SK-N-SH (cell line): ENCODE results near the gene PRKG1. TPM values are rescaled to one million over a fixed set of nuclear protein-coding genes. Genes with fewer than 3 reads are reported as not detected.

Source experiments
- CTCF ChIA-PET: fragments of 300-600, 350-600 bp; formaldehyde crosslinking; extraction: SDS; loops from one replicate; lab custom pipeline; 2021; lab: Yijun Ruan, JAX
- POLR2A ChIA-PET: fragments of 350-600 bp; sonication (Branson Sonifier 250); formaldehyde crosslinking; extraction: SDS; loops from one replicate; lab custom pipeline; 2020; ENCODE audit warnings: antibody characterized with exemption, inconsistent platforms; lab: Yijun Ruan, JAX
- DNase-seq: peaks from one replicate; pipeline ENCODE4 v3.0.0; 2012
- H2AFZ ChIP-seq: fragments of 200-600 bp; sonication (generic); 2 replicates; pipeline ENCODE4 v1.8.1; 2016; ENCODE audit warnings: antibody characterized with exemption, mild to moderate bottlenecking, low read depth
- H3F3A ChIP-seq: fragments of 200-600 bp; sonication (generic); replicated peaks from 2 replicates; pipeline ENCODE3; 2016; ENCODE audit warnings: antibody characterized with exemption, mild to moderate bottlenecking; ENCODE audit not compliant: insufficient read depth
- H3K27ac ChIP-seq, 2 experiments: fragments of 200-500 bp in 1 of 2; fragments of 200-600 bp in 1 of 2; sonication (Bioruptor generic) in 1 of 2; sonication (generic), shearing (Covaris generic) in 1 of 2; 2 replicates each; pipeline versions ENCODE4 v1.5.1 to v1.6.1; 2014 to 2016; ENCODE audit warnings: low read depth in 2 of 2, inconsistent platforms in 1 of 2, low read length in 1 of 2, mild to moderate bottlenecking in 1 of 2, mixed read lengths in 1 of 2
- H3K27me3 ChIP-seq: fragments of 200-600 bp; sonication (generic), shearing (Covaris generic); 2 replicates; pipeline ENCODE4 v1.6.1; 2016; ENCODE audit warnings: mixed run types; ENCODE audit not compliant: insufficient read depth
- H3K36me3 ChIP-seq, 2 experiments: fragments of 200-500 bp in 1 of 2; fragments of 200-600 bp in 1 of 2; sonication (Bioruptor generic) in 1 of 2; sonication (generic) in 1 of 2; replicated peaks in 1 of 2; 2 replicates each; pipeline versions ENCODE3 to v1.5.1; 2014 to 2016; ENCODE audit warnings: low read length in 1 of 2, mild to moderate bottlenecking in 1 of 2; ENCODE audit not compliant: insufficient read depth in 2 of 2, control insufficient read depth in 1 of 2
- H3K4me1 ChIP-seq, 2 experiments: fragments of 200-500 bp in 1 of 2; fragments of 200-600 bp in 1 of 2; sonication (Bioruptor generic) in 1 of 2; sonication (generic), shearing (Covaris generic) in 1 of 2; 2 replicates each; pipeline versions ENCODE4 v1.5.1 to v1.6.1; 2014 to 2016; ENCODE audit warnings: low read depth in 1 of 2, low read length in 1 of 2, mixed run types in 1 of 2; ENCODE audit not compliant: insufficient read depth in 2 of 2, control insufficient read depth in 1 of 2
- H3K4me2 ChIP-seq: fragments of 200-600 bp; sonication (generic), shearing (Covaris generic); 2 replicates; pipeline ENCODE4 v1.6.1; 2017; ENCODE audit warnings: mixed run types
- H3K4me3 ChIP-seq, 2 experiments: fragments of 200-500 bp in 1 of 2; fragments of 200-600 bp in 1 of 2; sonication (Bioruptor generic) in 1 of 2; sonication (generic), shearing (Covaris generic) in 1 of 2; 2 replicates each; pipeline versions ENCODE4 v1.5.1 to v1.8.1; 2014 to 2016; ENCODE audit warnings: low read depth in 2 of 2, inconsistent platforms in 1 of 2, low read length in 1 of 2, mild to moderate bottlenecking in 1 of 2, mixed read lengths in 1 of 2, moderate library complexity in 1 of 2
- H3K79me2 ChIP-seq: fragments of 200-600 bp; sonication (generic); 2 replicates; pipeline ENCODE4 v1.8.1; 2017; ENCODE audit warnings: mild to moderate bottlenecking; ENCODE audit not compliant: insufficient read depth
- H3K9ac ChIP-seq: fragments of 200-600 bp; sonication (generic); 2 replicates; pipeline ENCODE4 v1.6.1; 2017; ENCODE audit warnings: mixed run types
- H3K9me2 ChIP-seq: fragments of 200-600 bp; sonication (generic); 2 replicates; pipeline ENCODE4 v1.6.1; 2017; ENCODE audit warnings: mixed run types
- H3K9me3 ChIP-seq: fragments of 200-600 bp; sonication (generic); 2 replicates; pipeline ENCODE4 v1.6.1; 2017; ENCODE audit warnings: mixed run types, mild to moderate bottlenecking, moderate library complexity
- H4K20me1 ChIP-seq: fragments of 200-600 bp; sonication (generic); 2 replicates; pipeline ENCODE4 v1.6.1; 2017; ENCODE audit warnings: mild to moderate bottlenecking, mixed run types; ENCODE audit not compliant: insufficient read depth
- ELF1 ChIP-seq: IDR thresholded peaks from 2 replicates; pipeline ENCODE4 v1.4.0; 2012
- EP300 ChIP-seq, 2 experiments: IDR thresholded peaks; 2 replicates each; pipeline versions ENCODE4 v1.4.0 to v1.6.1; 2012; ENCODE audit warnings: borderline replicate concordance in 1 of 2, low read depth in 1 of 2, low read length in 1 of 2
- FOSL2 ChIP-seq: IDR thresholded peaks from 2 replicates; pipeline ENCODE4 v1.4.0; 2012; ENCODE audit warnings: low read depth, mild to moderate bottlenecking, moderate library complexity, borderline replicate concordance
- FOXJ3 ChIP-seq: sonication (generic); formaldehyde crosslinking; IDR thresholded peaks from 2 replicates; pipeline ENCODE4 v1.5.1; 2020; ENCODE audit warnings: mild to moderate bottlenecking, missing genetic modification reagents
- FOXM1 ChIP-seq: IDR thresholded peaks from 2 replicates; pipeline ENCODE4 v1.4.0; 2012; ENCODE audit warnings: low read depth, mild to moderate bottlenecking
- GABPA ChIP-seq: IDR thresholded peaks from 2 replicates; pipeline ENCODE4 v1.4.0; 2012; ENCODE audit warnings: low read depth, mild to moderate bottlenecking
- GATA2 ChIP-seq: sonication (generic); formaldehyde crosslinking; IDR thresholded peaks from 2 replicates; pipeline ENCODE4 v1.5.0; 2020; ENCODE audit warnings: mild to moderate bottlenecking, missing genetic modification reagents
- JUND ChIP-seq: IDR thresholded peaks from 2 replicates; pipeline ENCODE4 v1.4.0; 2012
- MEF2A ChIP-seq: IDR thresholded peaks from 2 replicates; pipeline ENCODE4 v1.4.0; 2012; ENCODE audit warnings: low read depth, borderline replicate concordance
- MXI1 ChIP-seq: IDR thresholded peaks from 2 replicates; pipeline ENCODE4 v1.6.1; 2012; ENCODE audit warnings: mild to moderate bottlenecking, low read depth, low read length, improper control_type of control experiment
- RAD21 ChIP-seq: IDR thresholded peaks from 2 replicates; pipeline ENCODE4 v1.6.1; 2012; ENCODE audit warnings: mild to moderate bottlenecking, low read length
- RCOR1 ChIP-seq: fragments of 150-350 bp; IDR thresholded peaks from 2 replicates; pipeline ENCODE4 v1.6.1; 2017; ENCODE audit warnings: antibody characterized with exemption, low read length
- RFX5 ChIP-seq: IDR thresholded peaks from 2 replicates; pipeline ENCODE4 v1.6.1; 2012; ENCODE audit warnings: mild to moderate bottlenecking, improper control_type of control experiment, low read length
- RXRA ChIP-seq: IDR thresholded peaks from 2 replicates; pipeline ENCODE4 v1.4.0; 2012; ENCODE audit warnings: low read depth, mild to moderate bottlenecking, borderline replicate concordance
- TAF1 ChIP-seq: IDR thresholded peaks from 2 replicates; pipeline ENCODE4 v1.6.1; 2012; ENCODE audit warnings: low read depth, mild to moderate bottlenecking, low read length, moderate library complexity, borderline replicate concordance
- TCF12 ChIP-seq: IDR thresholded peaks from 2 replicates; pipeline ENCODE4 v1.4.0; 2012
- TEAD4 ChIP-seq: IDR thresholded peaks from 2 replicates; pipeline ENCODE4 v1.4.0; 2012; ENCODE audit warnings: mild to moderate bottlenecking, borderline replicate concordance; ENCODE audit not compliant: insufficient read depth
- YY1 ChIP-seq: IDR thresholded peaks from 2 replicates; pipeline ENCODE4 v1.4.0; 2012; ENCODE audit warnings: low read depth, mild to moderate bottlenecking
- WGBS: methylation state at CpG from one replicate; pipeline ENCODE4 v1.1.6; 2017; ENCODE audit warnings: low lambda C conversion rate; 5-methylcytosine and 5-hydroxymethylcytosine counted together
- polyA plus RNA-seq, 3 experiments: library from polyadenylated mRNA; depleted of rRNA; stranded (reverse); fragments of >200 nt; gene quantifications; 2 replicates each; pipeline ENCODE4 v1.2.3, GENCODE V29; 2012
- TF ChIP-seq, protein P1 (sequence below): IDR thresholded peaks from 2 replicates; pipeline ENCODE4 v1.4.0; 2012; ENCODE audit warnings: low read depth, borderline replicate concordance
- TF ChIP-seq, protein P2 (sequence below): IDR thresholded peaks from 2 replicates; pipeline ENCODE4 v1.6.1; 2012; ENCODE audit warnings: mild to moderate bottlenecking, low read depth, low read length, moderate library complexity
- TF ChIP-seq, protein P3 (sequence below): IDR thresholded peaks from 2 replicates; pipeline ENCODE4; 2012

PRKG1 gene
- polyA plus RNA-seq, 1 of the 3 experiments (the other 2 are of a cell fraction), result 4.1 TPM

DNA sequence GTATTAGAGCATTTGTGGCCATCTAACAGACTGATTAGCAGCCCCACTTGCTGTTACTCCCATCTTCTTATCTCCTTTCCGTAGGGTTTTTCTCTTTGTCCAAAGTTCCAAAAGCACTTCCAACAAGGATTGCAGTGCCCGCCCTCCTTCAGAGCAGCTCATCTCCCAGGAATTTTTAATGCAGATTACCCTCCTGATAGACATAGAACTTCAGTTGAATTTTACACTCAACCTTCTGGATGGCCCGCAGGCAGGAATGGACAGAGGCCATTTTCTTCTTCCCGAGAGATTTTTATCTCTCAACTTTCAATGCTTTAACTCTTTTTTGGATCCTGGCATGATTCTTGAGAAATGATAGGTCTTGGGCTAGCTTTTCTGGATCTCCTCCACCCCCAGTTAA, 23.3 kb downstream of the PRKG1 start:
- no peaks in the 10 kb centered on the region for H4K20me1 ChIP-seq
- H3K4me3 ChIP-seq, result no peak overlapping the region
- DNase-seq, result no peak
- POLR2A ChIA-PET, result no interaction called here
- no peaks in the 10 kb centered on the region for H3K79me2 ChIP-seq
- no peaks in the 10 kb centered on the region for H3K36me3 ChIP-seq
- CTCF ChIA-PET, result no interaction called here
- no peaks in the 10 kb centered on the region for H3K9me2 ChIP-seq
- H3F3A ChIP-seq, result no peaks in the 10 kb centered on the region
- 39% methylated on average over 4 of the region's 4 CpGs for WGBS
- no peak overlapping the region for H3K9ac ChIP-seq
- no peaks in the 10 kb centered on the region; a peak in 1 of 4 replicates for H3K4me1 ChIP-seq
- peak overlapping the region; percentile 8; the same call in 1 of the 2 replicates for H3K4me2 ChIP-seq
- H3K9me3 ChIP-seq, result no peaks in the 10 kb centered on the region
- TF ChIP-seq MXI1, result no peak
- TF ChIP-seq, protein P1, sequence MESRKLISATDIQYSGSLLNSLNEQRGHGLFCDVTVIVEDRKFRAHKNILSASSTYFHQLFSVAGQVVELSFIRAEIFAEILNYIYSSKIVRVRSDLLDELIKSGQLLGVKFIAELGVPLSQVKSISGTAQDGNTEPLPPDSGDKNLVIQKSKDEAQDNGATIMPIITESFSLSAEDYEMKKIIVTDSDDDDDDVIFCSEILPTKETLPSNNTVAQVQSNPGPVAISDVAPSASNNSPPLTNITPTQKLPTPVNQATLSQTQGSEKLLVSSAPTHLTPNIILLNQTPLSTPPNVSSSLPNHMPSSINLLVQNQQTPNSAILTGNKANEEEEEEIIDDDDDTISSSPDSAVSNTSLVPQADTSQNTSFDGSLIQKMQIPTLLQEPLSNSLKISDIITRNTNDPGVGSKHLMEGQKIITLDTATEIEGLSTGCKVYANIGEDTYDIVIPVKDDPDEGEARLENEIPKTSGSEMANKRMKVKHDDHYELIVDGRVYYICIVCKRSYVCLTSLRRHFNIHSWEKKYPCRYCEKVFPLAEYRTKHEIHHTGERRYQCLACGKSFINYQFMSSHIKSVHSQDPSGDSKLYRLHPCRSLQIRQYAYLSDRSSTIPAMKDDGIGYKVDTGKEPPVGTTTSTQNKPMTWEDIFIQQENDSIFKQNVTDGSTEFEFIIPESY, result no peak
- TF ChIP-seq, protein P2, sequence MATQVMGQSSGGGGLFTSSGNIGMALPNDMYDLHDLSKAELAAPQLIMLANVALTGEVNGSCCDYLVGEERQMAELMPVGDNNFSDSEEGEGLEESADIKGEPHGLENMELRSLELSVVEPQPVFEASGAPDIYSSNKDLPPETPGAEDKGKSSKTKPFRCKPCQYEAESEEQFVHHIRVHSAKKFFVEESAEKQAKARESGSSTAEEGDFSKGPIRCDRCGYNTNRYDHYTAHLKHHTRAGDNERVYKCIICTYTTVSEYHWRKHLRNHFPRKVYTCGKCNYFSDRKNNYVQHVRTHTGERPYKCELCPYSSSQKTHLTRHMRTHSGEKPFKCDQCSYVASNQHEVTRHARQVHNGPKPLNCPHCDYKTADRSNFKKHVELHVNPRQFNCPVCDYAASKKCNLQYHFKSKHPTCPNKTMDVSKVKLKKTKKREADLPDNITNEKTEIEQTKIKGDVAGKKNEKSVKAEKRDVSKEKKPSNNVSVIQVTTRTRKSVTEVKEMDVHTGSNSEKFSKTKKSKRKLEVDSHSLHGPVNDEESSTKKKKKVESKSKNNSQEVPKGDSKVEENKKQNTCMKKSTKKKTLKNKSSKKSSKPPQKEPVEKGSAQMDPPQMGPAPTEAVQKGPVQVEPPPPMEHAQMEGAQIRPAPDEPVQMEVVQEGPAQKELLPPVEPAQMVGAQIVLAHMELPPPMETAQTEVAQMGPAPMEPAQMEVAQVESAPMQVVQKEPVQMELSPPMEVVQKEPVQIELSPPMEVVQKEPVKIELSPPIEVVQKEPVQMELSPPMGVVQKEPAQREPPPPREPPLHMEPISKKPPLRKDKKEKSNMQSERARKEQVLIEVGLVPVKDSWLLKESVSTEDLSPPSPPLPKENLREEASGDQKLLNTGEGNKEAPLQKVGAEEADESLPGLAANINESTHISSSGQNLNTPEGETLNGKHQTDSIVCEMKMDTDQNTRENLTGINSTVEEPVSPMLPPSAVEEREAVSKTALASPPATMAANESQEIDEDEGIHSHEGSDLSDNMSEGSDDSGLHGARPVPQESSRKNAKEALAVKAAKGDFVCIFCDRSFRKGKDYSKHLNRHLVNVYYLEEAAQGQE, result peak; percentile 10; the same call in 1 of the 2 replicates
- peak in 1 of 2 experiments; percentile 37; a peak in 1 of 4 replicates for TF ChIP-seq EP300 (IDR thresholded peaks at IDR 0.05; ENCODE audit: borderline replicate concordance in 1 of 2, low read depth in 1 of 2, low read length in 1 of 2)
- TF ChIP-seq, protein P3, sequence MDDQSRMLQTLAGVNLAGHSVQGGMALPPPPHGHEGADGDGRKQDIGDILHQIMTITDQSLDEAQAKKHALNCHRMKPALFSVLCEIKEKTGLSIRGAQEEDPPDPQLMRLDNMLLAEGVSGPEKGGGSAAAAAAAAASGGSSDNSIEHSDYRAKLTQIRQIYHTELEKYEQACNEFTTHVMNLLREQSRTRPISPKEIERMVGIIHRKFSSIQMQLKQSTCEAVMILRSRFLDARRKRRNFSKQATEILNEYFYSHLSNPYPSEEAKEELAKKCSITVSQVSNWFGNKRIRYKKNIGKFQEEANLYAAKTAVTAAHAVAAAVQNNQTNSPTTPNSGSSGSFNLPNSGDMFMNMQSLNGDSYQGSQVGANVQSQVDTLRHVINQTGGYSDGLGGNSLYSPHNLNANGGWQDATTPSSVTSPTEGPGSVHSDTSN, result peak; percentile 3; the same call in 1 of the 2 replicates
- TF ChIP-seq TEAD4, result 0 out of 2 replicates have a peak, but pooled peaks have one; percentile 45
- TF ChIP-seq ELF1, result no peak
- TF ChIP-seq FOSL2, result peak; percentile 37; the same call in 1 of the 2 replicates
- TF ChIP-seq RCOR1, result no peak
- no peak for TF ChIP-seq FOXJ3 (CRISPR knock-in tag)
- TF ChIP-seq TCF12, result peak; percentile 38; the same call in 1 of the 2 replicates
- no peak for TF ChIP-seq RFX5
- TF ChIP-seq RAD21, result no peak
- peak; percentile 44 for TF ChIP-seq JUND
- TF ChIP-seq RXRA, result no peak
- no peak for TF ChIP-seq TAF1
- TF ChIP-seq FOXM1, result no peak
- no peak for TF ChIP-seq GATA2
- no peak for TF ChIP-seq MEF2A
- TF ChIP-seq GABPA, result no peak
- TF ChIP-seq YY1, result peak; percentile 75; the same call in 1 of the 2 replicates
- no peaks in the 10 kb centered on the region for H3K27me3 ChIP-seq
- H3K27ac ChIP-seq, result peak overlapping the region in 1 of 2 experiments; percentile 16; a peak in 1 of 4 replicates
- H2AFZ ChIP-seq, result no peak overlapping the region
